Activated CD8-positive, alpha-beta memory T cell treated with anti-CD3 and anti-CD28 coated beads, Interleukin-2, amount 50 U/mL, for 1 hour (primary cell): ENCODE measurements around the gene NOSTRIN.
"Not testable (repeated sequence)": the region's sequence is repeated elsewhere in the genome, so short reads cannot be mapped to it uniquely, and the experiment has no call there.

Experiments
- DNase-seq: peaks from one replicate; pipeline ENCODE4 v3.0.0-alpha.2; 2020; ENCODE audit errors: extremely low read depth

Gene NOSTRIN

DNA sequence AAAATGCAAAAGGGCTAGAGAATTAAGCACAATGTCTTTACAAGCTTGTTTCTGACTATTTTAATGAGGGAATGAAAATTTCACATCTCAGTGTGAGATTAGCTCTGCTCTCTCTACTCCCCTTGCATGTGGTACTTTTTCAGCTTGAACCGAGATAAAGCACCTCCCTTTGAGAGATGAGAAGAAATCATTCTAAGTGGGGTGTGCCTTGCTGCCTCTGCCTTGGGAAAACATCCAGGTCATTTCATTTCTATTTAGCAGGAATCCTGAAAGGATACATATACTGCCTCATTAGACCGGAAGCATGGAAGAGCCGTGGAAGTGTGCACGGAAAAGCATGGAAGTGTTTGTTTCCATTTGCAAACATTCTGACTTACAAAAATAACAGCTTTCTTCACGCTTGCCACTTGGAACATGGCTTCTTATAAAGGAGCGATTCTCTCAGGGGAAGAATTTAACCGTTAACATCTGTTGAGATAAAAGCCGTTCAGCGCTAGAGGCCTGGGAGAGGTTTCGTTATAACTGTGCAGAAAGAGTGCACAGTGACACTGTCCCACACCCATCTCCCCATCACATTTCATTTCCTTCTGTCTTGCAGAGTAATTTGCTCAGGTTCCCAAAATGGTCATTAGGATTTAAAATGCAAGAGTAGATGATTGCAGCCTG lies 16.7 kb downstream of the NOSTRIN start:
- DNase-seq, result no peak

- no peak for DNase-seq
Measured at GRCh38 chr2:168819829-168820489, 17.5 kb downstream of the NOSTRIN start.

DNA sequence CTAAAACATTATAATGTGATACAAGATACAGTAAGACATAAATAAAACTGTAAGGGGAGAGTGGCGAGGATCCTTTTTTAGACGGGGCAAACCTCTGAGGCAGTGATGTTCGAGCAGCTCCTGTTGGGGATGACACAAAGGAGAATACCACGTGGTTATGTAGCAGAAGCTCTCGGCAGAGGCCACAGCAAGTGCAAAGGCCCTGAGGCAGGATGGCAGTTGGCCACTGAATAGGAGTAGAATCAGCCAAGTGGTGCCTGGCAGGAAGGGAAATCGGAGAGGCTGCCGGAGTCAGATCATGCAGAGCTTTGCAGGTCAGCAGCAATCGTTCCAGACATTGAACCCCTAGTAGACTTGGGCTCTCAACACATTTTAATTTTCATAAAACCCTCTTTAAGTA lies 19.1 kb downstream of the NOSTRIN start:
- DNase-seq, result no peak

GRCh38 chr2:168821992-168822391 lies 19.6 kb downstream of the NOSTRIN start:
- DNase-seq, result no peak

GRCh38 chr2:168825126-168825525 lies 22.7 kb downstream of the NOSTRIN start:
- no peak for DNase-seq

GRCh38 chr2:168830958-168831357 lies 28.5 kb downstream of the NOSTRIN start:
- DNase-seq, result no peak

DNA sequence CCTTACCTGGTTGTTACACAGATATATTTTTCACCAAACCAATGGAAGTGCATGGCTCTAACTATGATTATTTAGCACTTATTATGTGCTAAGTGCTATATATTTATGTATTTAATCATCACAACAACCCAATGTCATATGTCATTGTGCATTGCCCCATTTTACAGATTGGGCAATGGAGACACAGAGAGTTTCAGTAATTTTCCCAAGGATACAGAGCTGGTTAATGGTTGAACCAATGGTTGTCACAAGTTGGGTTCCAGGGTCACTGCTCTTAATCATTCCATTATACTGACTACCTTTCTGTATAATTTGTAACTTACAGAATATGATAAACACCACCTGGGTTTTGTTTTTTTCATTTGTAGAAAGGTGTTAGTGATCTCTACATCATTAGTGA lies 29.2 kb downstream of the NOSTRIN start:
- no peak for DNase-seq

DNA sequence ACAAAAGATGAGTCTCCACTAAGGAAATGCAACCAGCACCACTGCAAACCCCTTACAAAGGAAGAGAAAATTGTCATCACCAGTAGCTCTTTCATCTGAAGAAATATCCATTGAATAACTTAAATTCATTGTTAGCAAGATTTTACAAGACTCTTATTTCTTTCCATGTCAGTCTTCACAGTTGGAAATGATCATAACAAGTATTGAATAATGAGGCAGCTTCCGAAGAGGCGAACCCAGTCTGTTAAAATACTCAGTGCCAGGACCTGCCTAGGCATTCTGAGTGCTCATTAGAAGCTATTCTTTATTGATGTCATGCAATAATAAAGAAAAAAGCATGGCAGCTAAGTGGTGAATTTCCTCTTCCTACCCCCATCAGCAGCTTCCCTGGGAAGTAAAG lies 33.5 kb downstream of the NOSTRIN start:
- DNase-seq, result no peak

- no peak for DNase-seq
Measured at GRCh38 chr2:168841445-168841844, 39.0 kb downstream of the NOSTRIN start.

DNA sequence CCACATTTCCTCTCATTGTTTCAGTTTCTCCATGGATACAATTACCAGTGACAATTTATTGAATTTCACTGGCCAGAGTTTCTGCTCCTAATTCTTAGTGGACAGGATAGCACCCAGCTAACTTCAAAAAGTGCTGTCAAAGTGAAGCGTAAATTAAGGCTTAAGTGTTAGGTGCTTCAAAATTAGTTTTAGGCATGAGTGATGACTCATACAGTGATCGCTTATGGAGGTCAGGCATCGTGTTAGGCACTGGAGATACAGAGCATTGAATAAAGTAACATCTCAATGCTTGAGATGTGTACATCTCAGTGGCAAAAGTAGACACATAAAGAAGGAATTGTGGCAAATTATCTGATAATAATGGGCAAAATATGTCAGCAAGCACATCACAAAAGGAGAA lies 40.8 kb downstream of the NOSTRIN start:
- DNase-seq, result no peak

- DNase-seq, result no peak
Measured at GRCh38 chr2:168848225-168848624, 45.8 kb downstream of the NOSTRIN start.

GRCh38 chr2:168849610-168850009 lies 47.2 kb downstream of the NOSTRIN start:
- no peak for DNase-seq

- DNase-seq, result no peak
Measured at GRCh38 chr2:168850846-168851245, 48.4 kb downstream of the NOSTRIN start.

- DNase-seq, result no peak
Measured at GRCh38 chr2:168851674-168852320, 49.4 kb downstream of the NOSTRIN start.

DNA sequence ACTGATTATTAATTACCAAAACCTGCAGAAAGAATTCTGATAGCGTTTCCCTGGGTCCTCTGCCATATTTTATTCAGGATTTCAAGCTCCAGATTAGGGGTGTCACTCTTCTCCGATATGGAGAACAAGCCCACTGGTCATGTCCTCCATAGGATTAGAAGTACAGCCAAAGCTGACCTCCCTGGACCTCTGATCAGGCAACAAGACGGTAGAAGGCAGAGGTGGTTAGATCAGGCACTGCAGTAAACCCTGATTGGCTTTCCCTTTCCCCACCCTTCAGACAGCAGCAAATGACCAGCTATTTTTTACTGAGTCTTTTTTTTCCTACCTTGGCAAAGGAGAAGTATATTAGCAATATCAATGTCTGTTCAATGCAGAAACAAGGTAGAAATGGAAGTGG lies 50.0 kb downstream of the NOSTRIN start:
- no peak for DNase-seq

- no peak for DNase-seq
Measured at GRCh38 chr2:168853471-168853870, 51.0 kb downstream of the NOSTRIN start.

- no peak for DNase-seq
Measured at GRCh38 chr2:168854651-168855050, 52.2 kb downstream of the NOSTRIN start.

GRCh38 chr2:168855601-168856000 lies 53.2 kb downstream of the NOSTRIN start:
- no peak for DNase-seq

DNA sequence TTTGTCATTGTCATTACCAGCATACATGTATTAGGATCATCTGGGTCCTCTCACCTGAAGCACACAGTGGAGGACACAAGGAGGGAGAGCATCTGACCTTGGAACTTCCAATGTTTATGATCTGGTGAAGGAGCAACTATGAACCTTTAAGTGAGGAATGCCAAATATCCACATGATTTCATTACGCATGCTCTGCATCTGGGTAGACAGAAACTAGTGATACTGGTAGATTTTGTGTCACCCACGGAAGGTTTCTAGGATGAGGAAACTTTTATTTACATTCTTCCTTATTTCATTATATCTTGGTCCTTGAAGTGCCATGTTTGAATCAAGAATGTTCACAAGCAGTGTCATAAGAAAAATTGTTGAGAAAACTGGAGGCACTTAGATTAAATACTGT lies 55.7 kb downstream of the NOSTRIN start:
- no peak for DNase-seq

DNA sequence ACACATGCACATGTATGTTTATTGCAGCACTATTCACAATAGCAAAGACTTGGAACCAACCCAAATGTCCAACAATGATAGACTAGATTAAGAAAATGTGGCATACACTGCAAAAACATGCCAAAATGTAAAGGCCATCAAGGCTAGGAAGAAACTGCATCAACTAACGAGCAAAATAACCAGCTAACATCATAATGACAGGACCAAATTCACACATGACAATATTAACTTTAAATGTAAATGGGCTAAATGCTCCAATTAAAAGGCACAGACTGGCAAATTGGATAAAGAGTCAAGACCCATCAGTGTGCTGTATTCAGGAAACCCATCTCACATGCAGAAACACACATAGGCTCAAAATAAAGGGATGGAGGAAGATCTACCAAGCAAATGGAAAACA lies 64.7 kb downstream of the NOSTRIN start:
- DNase-seq, result not testable (repeated sequence)

DNA sequence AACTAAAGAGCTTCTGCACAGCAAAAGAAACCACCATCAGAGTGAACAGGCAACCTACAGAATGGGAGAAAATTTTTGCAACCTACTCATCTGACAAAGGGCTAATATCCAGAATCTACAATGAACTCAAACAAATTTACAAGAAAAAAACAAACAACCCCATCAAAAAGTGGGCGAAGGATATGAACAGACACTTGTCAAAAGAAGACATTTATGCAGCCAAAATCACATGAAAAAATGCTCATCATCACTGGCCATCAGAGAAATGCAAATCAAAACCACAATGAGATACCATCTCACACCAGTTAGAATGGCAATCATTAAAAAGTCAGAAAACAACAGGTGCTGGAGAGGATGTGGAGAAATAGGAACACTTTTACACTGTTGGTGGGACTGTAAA lies 67.9 kb downstream of the NOSTRIN start:
- not testable (repeated sequence) for DNase-seq

GRCh38 chr2:168870824-168871223 lies 68.4 kb downstream of the NOSTRIN start:
- DNase-seq, result not testable (repeated sequence)

DNA sequence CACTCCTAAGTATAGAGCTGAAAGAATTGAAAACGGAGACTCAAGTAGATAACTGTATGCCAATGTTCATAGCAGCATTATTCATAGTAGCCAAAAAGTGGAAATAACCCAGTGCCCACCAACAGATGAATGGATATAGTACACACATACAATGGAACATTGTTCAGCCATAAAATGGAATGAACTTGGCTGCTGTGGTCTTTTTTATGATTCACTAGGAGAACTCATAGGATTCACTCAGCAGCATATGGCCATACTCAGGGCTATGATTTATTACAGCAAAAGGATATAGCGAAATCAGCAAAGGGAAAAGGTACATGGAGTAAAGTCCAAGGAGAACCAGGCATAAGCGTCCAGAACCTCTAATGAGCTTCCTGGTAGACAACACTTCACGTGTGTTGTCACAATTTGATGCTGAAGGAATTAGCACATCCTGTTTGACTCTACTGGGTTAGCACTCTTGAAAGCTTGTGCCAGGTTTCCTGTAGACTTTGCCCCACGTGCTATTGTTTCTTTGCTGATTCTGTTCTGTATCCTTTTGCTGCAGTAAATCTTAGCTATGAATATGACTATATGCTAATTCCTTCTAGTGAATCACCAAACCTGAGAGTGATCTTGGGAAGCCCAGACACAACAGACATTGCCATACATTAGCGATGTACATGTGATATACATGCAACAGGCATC lies 72.1 kb downstream of the NOSTRIN start:
- DNase-seq, result no peak
